BE2C (cell line): ENCODE results near the gene DNAJB8. TPM values are rescaled to one million over a fixed set of nuclear protein-coding genes. Genes with fewer than 3 reads are reported as not detected.

ENCODE experiments used
- DNase-seq: peaks from one replicate; pipeline ENCODE4 v3.0.0-alpha.2; 2020
- H3K27me3 ChIP-seq: fragments of 250-450 bp; sonication (Bioruptor Pico); 2 replicates; pipeline ENCODE4 v1.5.1; 2020; ENCODE audit warnings: mild to moderate bottlenecking
- H3K36me3 ChIP-seq: fragments of 250-450 bp; sonication (Bioruptor Pico); 2 replicates; pipeline ENCODE4 v1.5.1; 2020; ENCODE audit warnings: mild to moderate bottlenecking
- H3K4me1 ChIP-seq: fragments of 250-450 bp; sonication (Bioruptor Pico); 2 replicates; pipeline ENCODE4 v1.5.1; 2020
- H3K4me3 ChIP-seq: 2 replicates; pipeline ENCODE4 v1.5.1; 2011; ENCODE audit warnings: low read depth, low read length
- H3K9me3 ChIP-seq: fragments of 250-450 bp; sonication (Bioruptor Pico); 2 replicates; pipeline ENCODE4 v1.5.1; 2020
- CTCF ChIP-seq: IDR thresholded peaks from 2 replicates; pipeline ENCODE4 v1.5.1; 2012; ENCODE audit warnings: mild to moderate bottlenecking, low read depth, low read length
- polyA plus RNA-seq: library from polyadenylated mRNA; unstranded; fragments of >200 nt; gene quantifications from one replicate; pipeline ENCODE4 v1.2.1, GENCODE V29; 2012; ENCODE audit warnings: low read depth, missing spikeins; ENCODE audit not compliant: insufficient read length, insufficient read depth

Gene DNAJB8
- 0.12 TPM for polyA plus RNA-seq

GRCh38 chr3:128466840-128467541, at the start of gene DNAJB8:
DNAJB8 (minus strand) TSS chr3:128466890; CDS start chr3:128463245, 3,645 bp downstream.
- no peaks in the 10 kb centered on the region for H3K27me3 ChIP-seq
- no peak for DNase-seq
- no peaks in the 10 kb centered on the region for H3K9me3 ChIP-seq
- H3K4me3 ChIP-seq, result no peak within 1 kb of the TSS
- H3K4me1 ChIP-seq, result peaks cover 62% of the 10 kb centered on the region
- TF ChIP-seq CTCF, result no peak
- no peaks in the 10 kb centered on the region for H3K36me3 ChIP-seq

- H3K9me3 ChIP-seq, result no peaks in the 10 kb centered on the region
- DNase-seq, result no peak
- no peak for TF ChIP-seq CTCF
- peaks cover 10% of the 10 kb centered on the region for H3K4me1 ChIP-seq
- H3K4me3 ChIP-seq, result no peak overlapping the region
- H3K36me3 ChIP-seq, result no peaks in the 10 kb centered on the region
- H3K27me3 ChIP-seq, result no peaks in the 10 kb centered on the region
Measured at GRCh38 chr3:128515967-128516366, 49.3 kb upstream of the DNAJB8 start.

- H3K36me3 ChIP-seq, result no peaks in the 10 kb centered on the region
- H3K4me3 ChIP-seq, result no peak overlapping the region
- H3K4me1 ChIP-seq, result no peaks in the 10 kb centered on the region
- no peak for TF ChIP-seq CTCF
- H3K27me3 ChIP-seq, result no peaks in the 10 kb centered on the region
- no peak for DNase-seq
- peaks cover 3% of the 10 kb centered on the region; the same call in 1 of the 2 replicates for H3K9me3 ChIP-seq
Measured at GRCh38 chr3:128508852-128509251, 42.2 kb upstream of the DNAJB8 start.

- Histone ChIP-seq H3K27me3 (no peaks in the 10 kb centered on the region), H3K4me1 (no peaks in the 10 kb centered on the region), H3K4me3 (no peak overlapping the region), H3K36me3 (no peaks in the 10 kb centered on the region), H3K9me3 (peaks cover 3% of the 10 kb centered on the region; the same call in 1 of the 2 replicates)
- TF ChIP-seq CTCF, result no peak
- DNase-seq, result no peak
Measured at GRCh38 chr3:128506754-128507153, 40.1 kb upstream of the DNAJB8 start.

- DNase-seq, result no peak
Measured at GRCh38 chr3:128505771-128506170, 39.1 kb upstream of the DNAJB8 start.

More at GRCh38 chr3:128505771-128506170, 39.1 kb upstream of the DNAJB8 start:
- Histone ChIP-seq H3K36me3 (no peaks in the 10 kb centered on the region), H3K4me1 (no peaks in the 10 kb centered on the region), H3K27me3 (no peaks in the 10 kb centered on the region), H3K9me3 (peaks cover 3% of the 10 kb centered on the region; the same call in 1 of the 2 replicates), H3K4me3 (no peak overlapping the region)
- no peak for TF ChIP-seq CTCF
